GM10266 (cell line): ENCODE measurements around the gene KLK2.
"Not testable (repeated sequence)": the region's sequence is repeated elsewhere in the genome, so short reads cannot be mapped to it uniquely, and the experiment has no call there.

ENCODE experiments used
- DNase-seq: peaks from one replicate; pipeline ENCODE4 v3.0.0; 2012; ENCODE audit errors: extremely low spot score
- CTCF ChIP-seq: IDR thresholded peaks from 2 replicates; pipeline ENCODE4 v1.5.1; 2012; ENCODE audit warnings: mild to moderate bottlenecking, low read depth; ENCODE audit not compliant: control insufficient read depth, insufficient read depth; ENCODE audit errors: missing control alignments

Gene KLK2

GRCh38 chr19:50893047-50893736, 20.0 kb downstream of the KLK2 start:
- TF ChIP-seq CTCF, result peak; percentile 23
- no peak for DNase-seq

GRCh38 chr19:50894478-50895356, 21.5 kb downstream of the KLK2 start:
- no peak for DNase-seq
- TF ChIP-seq CTCF, result no peak

- DNase-seq, result not testable (repeated sequence)
Measured at GRCh38 chr19:50896089-50896590, 22.9 kb downstream of the KLK2 start.

GRCh38 chr19:50896591-50897190, 23.5 kb downstream of the KLK2 start:
- DNase-seq, result peak; percentile 85
- TF ChIP-seq CTCF, result no peak

GRCh38 chr19:50897191-50897607, 24.0 kb downstream of the KLK2 start:
- TF ChIP-seq CTCF, result no peak
- no peak for DNase-seq

GRCh38 chr19:50897612-50898011, 24.4 kb downstream of the KLK2 start:
- no peak for DNase-seq
- peak; percentile 22 for TF ChIP-seq CTCF

- DNase-seq, result no peak
- no peak for TF ChIP-seq CTCF
Measured at GRCh38 chr19:50898018-50898417, 24.8 kb downstream of the KLK2 start.
